GM19193 (cell line): ENCODE results near the gene INSRR.

Experiments used
- POLR2A ChIP-seq: IDR thresholded peaks from 4 replicates; pipeline ENCODE4 v1.6.1; 2011; ENCODE audit not compliant: insufficient read depth, insufficient read length; ENCODE audit errors: extremely low read depth

The INSRR gene

DNA sequence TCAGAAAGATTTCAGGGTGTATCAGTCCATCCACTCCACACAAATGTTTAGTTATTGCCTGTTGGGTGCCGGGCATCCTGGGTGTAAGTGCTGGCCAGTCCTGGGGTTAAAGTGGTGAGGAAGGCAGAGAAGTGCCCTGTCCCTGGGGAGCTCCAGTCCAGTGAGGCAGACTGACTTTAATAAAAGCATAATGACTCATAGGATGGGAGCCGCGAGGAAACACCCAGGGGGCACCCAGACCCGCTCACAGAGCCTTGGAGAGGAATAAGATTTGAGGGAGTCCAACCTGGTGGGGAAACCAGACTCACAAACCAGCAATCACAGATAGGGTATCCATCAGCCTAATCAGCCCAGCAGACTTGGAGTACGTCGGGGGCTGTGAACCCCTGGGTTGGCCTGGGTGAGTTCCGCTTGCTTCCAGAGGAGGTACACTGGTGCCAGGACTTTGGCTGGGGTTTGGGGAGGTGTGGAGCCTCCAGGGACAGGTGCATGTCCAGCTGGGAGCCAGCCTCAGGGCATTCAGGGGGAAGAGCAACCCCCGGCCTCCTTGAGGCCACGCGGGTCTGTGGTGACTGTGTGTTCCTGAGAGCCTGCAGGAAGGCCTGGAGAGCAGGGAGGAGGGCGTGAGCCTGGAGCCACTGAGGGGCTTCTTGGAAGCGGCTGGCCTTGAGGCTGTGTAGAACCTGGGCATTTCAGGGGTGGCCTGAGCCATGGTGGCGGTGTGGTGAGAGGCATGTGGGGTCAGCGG is 38.3 kb upstream of the INSRR start:
- TF ChIP-seq POLR2A: no peak

- no peak for TF ChIP-seq POLR2A
These were observed 37.6 kb upstream of the INSRR start for GRCh38 chr1:156896490-156897033.

DNA sequence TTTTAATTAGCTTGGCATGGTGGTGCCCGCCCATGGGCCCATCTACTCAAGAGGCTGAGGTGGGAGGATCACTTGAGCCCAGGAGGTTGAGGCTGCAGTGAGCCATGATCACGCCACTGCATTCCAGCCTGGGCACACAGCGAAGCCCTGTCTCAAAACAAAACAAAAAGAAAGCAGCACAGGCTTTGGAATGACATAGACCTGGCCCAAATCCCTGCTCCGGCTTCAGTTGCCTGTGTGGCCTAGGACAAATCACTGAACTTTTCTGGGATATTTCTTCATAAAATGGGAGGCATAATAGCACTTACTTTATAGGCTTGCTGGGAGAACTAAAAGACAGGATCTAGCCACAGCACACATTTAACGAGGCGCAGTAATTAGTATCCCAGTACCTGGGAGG is 37.0 kb upstream of the INSRR start:
- TF ChIP-seq POLR2A: no peak

- no peak for TF ChIP-seq POLR2A
These were observed 36.5 kb upstream of the INSRR start for GRCh38 chr1:156895455-156895812.

DNA sequence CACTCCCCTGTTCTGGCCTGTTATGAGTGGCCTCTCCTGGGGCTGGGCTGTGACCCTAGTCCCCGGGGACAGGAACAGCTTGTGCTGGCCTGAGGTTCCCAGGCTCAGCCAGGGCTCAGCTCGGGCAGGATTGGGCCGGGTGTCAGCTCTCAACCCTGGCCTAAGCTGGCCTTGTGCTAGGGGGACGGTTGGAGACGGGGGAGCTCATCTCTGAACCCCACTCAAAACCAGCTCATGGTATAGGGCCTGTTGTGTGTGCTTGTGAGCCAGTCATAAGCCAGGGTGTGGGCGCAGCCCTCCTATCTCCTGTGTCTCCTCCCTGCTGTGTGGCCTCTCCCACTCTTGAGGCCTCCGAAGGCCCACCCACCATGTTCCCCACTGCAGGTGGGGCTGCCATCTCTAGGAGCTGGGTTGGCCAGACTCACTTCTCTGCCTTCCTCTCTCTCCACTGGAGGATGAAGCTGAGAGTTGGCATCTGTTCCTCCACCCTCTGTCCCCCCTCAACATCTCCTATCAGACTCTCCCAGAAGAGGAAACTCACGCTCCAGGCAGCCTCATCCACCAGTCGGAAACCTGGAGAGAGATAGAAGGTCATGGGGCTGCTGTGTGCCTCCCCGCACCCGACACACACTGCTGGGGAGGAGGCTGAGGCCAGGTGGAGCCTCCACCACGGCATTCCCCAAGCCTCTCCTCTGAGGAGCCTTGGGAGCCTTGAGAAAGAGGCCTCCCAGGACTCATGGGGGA is 36.0 kb upstream of the INSRR start:
- TF ChIP-seq POLR2A: no peak

DNA sequence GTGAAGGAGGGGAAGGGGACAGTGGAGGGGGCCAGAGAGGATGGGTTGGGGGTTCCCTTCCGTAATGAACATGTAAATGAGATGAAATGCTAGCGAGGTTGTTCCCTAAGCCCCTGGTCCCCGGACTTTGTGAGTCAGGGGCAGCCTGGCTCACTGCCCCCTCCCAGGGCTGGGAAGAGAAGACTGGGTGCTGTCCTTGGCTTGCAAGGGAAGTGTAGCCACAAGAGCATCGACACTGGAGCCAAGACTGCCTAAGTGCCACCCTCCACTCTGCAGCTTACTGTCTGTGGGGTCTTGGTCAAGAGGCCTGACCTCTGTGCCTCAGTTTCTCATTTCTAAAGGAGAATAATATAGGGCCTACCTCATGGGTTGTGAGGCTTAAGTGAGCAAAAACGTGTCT is 35.1 kb upstream of the INSRR start:
- no peak for TF ChIP-seq POLR2A

DNA sequence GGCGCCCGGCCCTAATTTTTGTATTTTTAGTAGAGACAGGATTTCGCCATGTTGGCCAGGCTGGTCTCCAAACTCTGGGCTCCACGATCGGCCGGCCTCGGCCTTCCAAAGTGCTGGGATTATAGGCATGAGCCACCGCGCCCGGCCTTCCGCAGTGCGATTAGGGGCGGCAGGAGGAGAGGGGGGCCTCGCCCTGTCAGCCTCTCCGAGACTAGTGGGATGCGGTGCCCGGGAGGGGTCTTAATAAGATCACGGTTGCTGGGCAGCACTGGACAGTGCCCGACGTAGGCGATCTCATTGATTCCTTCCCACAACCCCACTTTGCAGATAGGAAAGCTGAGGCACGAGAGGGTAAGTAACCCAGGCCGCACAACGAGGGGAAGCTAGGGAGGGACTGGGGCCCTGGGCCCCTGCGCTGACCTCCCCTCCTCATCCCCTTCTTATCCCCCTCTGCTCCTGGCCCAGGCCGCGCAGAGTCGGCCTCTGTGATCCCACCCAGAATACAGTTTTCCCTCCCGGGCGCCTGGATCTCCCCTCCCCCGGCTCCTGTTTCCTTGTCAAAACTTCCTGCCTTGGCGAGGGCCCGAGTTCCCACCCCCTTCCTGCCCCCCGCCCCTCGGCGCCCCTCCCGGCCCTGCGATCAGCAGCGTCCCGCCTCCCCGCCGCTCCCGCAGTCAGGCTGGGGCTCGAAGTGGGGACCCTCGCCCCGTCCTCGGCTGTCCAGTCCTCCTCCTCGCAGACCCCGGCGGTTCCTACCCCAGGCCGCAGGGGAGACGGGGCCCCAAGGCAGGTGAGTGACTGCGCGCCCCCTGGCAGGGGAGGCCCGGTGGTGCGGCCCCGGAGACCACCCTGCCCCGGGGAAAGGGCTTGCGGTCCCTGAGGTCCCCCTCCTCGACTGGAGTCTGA is 34.4 kb upstream of the INSRR start, which contains the start of gene PEAR1:
Gene PEAR1 (plus strand): TSS at position 671 of the 906 bp plus-strand sequence. CDS start 10,209 bp downstream, outside the sequence.
- TF ChIP-seq POLR2A: no peak

DNA sequence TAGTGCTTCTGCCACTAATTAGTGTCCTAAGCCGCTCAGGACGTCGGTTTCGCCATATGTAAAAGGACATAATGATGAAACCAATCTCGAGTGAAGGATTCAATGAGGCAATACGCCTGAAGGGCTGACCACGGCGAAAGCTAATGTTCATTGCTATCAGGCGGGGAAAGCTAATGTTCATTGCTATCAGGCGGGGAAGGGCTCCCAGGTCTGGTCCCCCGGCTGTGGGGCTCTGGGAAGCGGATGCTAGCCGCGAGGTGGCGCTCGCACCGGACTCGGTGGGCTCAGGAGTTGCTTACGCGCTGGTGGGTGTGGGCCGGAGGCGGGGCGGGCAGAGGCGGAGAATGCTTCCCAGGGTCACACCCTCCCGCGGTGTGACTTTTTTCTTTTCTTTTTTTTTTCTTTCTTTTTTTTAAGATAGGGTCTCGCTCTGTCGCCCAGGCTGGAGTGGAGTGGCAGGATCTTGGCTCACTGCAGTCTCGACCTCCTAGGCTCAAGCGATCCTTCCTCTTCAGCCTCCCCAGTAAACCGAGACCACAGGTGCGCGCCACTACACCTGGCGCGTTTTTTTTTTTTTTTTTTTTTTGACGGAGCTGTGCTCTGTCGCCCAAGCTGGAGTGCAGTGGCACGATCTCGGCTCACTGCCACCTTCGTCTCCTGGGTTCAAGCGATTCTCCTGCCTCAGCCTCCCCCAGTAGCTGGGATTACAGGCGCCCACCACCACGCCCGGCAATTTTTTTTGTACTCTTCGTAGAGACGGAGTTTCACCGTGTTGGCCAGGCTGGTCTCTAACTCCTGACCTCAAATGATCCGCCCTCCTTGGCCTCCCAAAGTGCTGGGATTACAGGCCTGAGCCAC is 33.5 kb upstream of the INSRR start:
- TF ChIP-seq POLR2A: no peak

DNA sequence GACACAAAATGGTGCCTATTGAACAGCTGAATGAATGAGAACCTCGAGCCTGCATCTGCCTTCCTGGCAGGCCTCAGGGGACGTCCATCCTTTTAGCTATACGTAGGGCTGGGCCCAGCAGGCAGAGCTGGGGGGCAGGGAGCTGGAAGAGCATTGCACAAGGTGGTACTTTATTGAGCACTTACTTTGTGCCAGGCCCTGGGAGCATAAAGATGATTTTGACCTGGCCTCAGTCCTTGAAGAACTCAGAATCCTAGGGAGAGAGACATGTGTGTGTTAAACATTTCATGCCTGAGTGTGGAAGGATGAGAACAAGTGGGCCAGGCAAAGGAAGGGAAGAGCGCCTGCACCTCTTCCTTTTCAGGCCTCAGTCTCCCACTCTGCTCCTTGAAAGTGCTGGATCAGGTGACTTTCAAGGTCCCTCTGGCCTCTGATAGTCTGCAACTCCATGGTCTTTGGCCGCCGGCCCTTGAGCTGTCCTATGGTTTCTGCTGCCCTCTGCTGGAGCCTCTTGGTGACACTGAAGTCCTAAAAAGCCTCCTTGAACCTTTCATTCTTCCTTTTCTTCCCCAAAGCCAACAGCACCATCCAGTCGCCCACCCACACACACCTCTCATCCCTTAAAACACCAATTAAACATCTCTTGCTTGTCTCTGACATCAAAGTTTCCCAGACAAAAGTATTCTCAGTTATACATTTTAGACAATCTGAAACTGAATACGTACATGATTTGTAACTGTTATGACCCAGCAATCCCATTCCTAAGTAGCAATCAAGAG is 31.1 kb upstream of the INSRR start:
- TF ChIP-seq POLR2A: no peak

DNA sequence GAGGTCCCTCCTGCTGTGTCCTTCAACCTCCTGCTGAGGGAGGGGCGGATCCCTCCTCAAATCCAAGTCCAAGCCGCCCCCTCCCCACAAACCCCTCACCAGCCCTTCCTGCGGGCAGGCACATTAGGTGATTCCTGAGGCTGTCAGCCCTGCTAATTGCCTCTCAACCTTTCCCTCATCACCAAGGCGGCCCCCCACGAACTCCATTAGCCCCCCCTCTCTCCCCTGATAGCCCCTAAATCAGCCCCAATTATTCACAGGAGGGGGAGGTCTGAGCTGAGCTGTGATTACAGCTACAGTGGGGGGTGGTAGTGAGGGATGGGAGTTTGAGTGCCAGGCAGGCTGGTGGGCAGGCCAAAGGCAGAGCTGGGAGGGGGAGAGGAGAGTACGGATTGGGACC is 28.8 kb upstream of the INSRR start:
- TF ChIP-seq POLR2A: no peak

DNA sequence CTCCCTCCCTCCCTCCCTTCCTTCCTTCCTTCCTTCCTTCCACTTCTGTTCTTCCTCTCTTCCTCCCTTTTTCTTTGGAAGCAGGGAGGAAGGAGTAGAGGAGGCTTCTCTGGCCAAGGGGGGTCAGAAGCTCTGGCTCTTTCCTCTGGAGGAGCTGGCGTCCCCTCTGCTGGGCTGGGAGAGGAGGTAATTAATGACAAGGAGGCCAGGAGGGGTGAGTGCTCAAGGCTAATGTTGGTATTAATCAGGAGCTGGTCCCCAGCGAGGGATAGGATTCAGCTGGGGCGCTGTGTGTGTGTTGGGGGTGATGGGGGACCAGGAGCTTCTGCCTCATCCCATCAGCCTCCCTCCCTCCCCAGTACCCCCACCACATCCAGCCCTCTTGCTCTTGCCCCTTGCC is 28.4 kb upstream of the INSRR start:
- no peak for TF ChIP-seq POLR2A

DNA sequence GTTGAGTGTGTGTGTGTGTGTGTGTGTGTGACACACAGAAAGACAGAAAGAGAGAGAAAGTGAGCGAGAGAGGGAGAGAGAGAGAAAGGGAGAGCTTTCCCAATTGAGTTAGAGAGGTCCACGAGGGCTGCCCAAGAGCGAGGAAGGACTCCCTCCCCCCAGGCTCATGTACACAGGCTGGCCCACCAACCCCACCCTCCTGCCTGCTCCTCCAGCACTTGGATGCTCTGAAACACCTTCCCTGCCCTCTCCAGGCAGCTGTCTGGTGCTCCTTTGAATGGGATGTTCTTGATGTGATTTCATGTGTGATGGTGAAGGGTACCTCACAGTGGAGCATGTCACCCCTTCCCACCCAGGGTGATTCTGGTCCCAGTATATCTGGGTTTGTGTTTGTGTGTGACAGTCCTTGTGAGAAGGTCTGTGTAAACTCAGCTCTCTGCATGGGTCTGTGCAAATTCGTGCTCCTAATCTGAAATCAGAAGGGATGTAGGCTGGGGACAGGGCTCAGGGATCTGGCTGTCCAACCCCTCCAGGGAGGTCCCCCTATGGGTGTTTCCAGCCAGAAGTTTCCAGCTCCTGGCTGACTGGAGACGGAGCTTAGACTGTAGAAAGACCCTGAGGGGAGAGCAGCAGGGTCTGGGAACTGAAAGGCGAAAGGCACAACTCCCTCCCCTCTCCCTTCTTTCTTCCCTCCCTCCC is 27.8 kb upstream of the INSRR start:
- TF ChIP-seq POLR2A: no peak

DNA sequence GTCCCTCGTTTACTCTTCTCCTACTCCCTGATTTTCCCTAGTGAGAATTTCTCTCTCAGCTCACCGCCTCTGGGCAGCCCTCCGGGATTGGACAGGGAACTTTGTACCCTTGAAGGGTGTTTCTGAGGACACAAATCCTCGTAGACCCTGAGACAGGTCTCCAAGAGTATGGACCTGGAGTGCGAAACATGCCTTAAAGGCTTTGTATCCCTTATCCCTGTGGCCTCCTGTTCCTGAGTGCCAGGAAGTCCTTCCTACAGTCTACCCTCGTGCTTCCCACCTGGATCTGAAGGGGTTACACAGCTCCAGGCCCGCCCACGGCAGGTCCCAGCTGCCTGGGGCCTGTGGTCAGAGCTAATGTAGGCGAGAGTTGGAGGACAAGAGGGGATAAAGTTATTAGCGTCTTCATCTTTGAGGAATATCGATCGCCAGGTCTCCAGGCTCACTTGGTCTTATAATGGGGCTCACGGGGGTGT is 27.0 kb upstream of the INSRR start:
- TF ChIP-seq POLR2A: no peak
